M059J (cell line): ENCODE results near the gene CCIN. TPM values are rescaled to one million over a fixed set of nuclear protein-coding genes. Genes with fewer than 3 reads are reported as not detected.

Experiments
- total RNA-seq: library from RNA; depleted of rRNA; stranded (reverse); fragments of >200 nt; shearing (Covaris generic); gene quantifications from 2 replicates; pipeline ENCODE4 v1.2.3, GENCODE V29; 2014; rRNA removed

The CCIN gene
- total RNA-seq, 1 experiment from 2014 or later = 0.42 TPM

Other genes with a start within 250 kb of the CCIN start
- gene OR2S2, start 211.2 kb upstream of the CCIN start, total RNA-seq = not detected in 2 replicates
- 10.9 and 23.7 TPM in 2 replicates for gene RECK, start 132.5 kb upstream of the CCIN start, total RNA-seq
- 6.7 and 10.1 TPM in 2 replicates for gene GLIPR2, start 32.7 kb upstream of the CCIN start, total RNA-seq
- gene CLTA, start 21.5 kb downstream of the CCIN start, total RNA-seq = 432 and 496 TPM in 2 replicates
- gene GNE, start 89.1 kb downstream of the CCIN start, total RNA-seq = 38.0 and 50.0 TPM in 2 replicates
- 16.2 and 27.3 TPM in 2 replicates for gene RNF38, start 230.9 kb downstream of the CCIN start, total RNA-seq